NCI-H2107 (cell line): ENCODE results near the gene DNAAF3.

Source experiments
- DNase-seq: peaks from one replicate; lab custom pipeline; 2025; lab: John Stamatoyannopoulos, UW

The DNAAF3 gene

DNA sequence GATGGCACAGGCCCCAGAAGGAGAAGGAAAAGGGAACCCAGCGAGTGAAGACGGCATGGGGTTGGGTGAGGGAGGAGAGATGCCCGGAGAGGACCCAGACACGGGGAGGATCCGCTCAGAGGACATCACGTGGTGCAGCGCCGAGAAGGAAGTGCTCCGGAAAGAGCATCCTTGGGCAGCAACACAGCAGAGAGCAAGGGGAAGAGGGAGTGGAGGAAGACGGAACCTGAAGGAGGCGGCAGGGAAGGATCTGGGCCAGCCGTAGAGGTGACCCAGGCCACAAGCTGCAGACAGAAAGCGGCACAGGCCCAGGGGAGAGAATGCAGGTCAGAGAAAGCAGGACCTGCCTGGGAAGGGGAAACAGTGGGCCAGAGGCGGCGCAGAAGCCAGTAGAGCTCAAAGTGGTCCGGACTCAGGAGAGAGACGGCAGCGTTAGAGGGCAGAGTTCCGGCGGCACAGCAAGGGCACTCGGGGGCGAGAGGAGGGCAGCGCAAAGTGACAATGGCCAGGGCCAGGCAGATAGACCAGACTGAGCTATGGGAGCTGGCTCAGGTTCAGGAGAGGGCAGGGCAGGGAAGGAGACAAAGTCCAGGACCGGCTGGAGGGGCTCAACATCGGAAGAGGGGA, 50.1 kb downstream of the DNAAF3 start:
- DNase-seq = no peak

DNA sequence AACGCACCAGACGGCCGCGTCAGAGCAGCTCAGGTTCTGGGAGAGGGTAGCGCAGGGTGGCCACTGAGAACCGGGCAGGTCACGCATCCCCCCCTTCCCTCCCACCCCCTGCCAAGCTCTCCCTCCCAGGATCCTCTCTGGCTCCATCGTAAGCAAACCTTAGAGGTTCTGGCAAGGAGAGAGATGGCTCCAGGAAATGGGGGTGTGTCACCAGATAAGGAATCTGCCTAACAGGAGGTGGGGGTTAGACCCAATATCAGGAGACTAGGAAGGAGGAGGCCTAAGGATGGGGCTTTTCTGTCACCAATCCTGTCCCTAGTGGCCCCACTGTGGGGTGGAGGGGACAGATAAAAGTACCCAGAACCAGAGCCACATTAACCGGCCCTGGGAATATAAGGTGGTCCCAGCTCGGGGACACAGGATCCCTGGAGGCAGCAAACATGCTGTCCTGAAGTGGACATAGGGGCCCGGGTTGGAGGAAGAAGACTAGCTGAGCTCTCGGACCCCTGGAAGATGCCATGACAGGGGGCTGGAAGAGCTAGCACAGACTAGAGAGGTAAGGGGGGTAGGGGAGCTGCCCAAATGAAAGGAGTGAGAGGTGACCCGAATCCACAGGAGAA, 50.9 kb downstream of the DNAAF3 start:
- DNase-seq = no peak

DNA sequence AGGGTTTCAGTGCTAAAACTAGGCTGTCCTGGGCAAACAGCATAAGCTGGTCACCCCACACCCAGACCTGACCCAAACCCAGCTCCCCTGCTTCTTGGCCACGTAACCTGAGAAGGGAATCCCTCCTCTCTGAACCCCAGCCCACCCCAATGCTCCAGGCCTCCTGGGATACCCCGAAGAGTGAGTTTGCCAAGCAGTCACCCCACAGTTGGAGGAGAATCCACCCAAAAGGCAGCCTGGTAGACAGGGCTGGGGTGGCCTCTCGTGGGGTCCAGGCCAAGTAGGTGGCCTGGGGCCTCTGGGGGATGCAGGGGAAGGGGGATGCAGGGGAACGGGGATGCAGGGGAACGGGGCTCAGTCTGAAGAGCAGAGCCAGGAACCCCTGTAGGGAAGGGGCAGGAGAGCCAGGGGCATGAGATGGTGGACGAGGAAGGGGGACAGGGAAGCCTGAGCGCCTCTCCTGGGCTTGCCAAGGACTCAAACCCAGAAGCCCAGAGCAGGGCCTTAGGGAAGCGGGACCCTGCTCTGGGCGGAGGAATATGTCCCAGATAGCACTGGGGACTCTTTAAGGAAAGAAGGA, 51.8 kb downstream of the DNAAF3 start:
- DNase-seq = no peak

DNA sequence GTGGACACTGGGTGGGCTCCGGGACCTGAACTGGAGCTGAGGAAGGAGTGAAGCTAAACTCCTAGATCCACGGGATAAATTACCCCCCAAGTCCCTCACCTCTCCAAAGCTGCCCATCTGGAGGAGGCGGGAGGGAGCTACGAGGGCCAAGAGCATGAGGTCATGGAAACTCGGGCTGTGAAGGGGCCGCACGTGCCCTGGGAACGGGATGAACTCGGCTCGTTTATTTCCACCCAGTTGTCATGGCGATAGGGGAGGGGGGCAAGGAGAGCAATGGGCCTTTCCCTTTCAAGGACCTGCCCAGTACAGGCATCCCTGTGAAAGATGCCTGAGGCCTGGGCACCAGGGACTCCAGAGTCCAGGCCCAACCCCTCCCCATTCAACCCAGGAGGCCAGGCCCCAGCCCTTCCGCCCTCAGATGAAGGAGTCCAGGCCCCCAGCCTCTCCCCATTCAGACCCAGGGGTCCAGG, 52.8 kb downstream of the DNAAF3 start:
- no peak for DNase-seq

DNA sequence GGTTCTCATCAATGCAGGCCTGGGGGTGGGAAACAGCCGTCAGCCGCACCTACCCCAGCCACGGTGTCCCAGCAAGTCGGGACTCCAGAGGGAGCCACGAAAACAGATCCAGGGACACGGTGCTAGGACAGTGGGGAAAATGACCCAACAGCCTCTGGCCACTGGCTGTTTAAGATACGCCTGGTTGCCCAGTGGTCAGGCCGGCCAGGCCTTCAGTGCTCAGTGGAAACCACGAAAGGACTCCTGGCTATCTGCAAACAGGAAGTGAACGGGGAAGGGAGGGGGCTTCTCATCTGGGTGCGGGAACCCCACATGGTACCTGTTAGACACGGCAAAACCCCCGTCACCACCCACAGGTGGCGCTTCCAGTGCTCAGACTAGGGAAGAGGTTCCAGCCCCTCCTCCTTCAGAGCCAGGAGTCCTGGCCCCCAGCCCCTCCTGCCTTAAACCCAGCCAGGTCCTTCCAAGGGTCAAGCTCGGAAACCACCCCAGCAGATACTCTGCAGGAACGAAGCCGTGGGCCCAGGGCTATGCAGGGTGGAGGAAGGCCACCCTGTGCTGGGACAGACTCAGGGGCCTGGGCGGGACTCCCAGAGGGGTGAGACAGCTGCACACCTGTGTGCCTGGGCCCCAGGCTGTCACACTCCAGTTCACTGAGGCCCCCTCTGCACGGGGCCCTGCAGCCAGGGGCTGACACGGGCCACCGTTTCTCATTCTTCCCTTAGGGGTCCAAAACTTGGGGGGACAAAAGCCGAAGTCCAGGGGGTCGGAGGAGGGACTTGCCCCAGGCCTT, 53.4 kb downstream of the DNAAF3 start:
- no peak for DNase-seq

DNA sequence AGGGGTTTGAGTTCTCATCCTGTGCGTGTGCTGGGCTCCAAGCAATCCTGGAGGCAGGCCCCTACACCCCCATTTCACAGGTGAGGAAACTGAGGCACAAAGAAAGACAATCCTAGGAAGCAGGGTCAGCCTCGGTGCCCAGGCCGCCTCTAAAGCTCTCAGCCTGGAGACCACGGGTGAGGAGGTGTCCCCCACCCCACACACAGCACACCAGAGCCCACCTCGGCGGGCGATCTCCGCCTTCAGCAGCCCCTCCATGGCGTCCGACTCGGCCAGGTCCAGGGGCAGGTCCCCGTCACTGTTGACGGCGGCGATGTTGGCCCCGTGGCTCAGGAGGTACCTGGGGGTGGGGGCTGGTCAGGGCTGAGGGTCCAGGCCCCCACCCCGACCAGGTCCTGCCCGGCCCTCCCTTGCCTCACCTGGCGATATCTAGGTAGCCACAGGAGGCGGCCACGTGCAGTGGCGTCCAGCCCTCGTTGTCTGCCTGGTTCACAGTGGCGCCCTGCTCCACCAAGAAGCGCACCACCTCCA, 54.1 kb downstream of the DNAAF3 start:
- no peak for DNase-seq

DNA sequence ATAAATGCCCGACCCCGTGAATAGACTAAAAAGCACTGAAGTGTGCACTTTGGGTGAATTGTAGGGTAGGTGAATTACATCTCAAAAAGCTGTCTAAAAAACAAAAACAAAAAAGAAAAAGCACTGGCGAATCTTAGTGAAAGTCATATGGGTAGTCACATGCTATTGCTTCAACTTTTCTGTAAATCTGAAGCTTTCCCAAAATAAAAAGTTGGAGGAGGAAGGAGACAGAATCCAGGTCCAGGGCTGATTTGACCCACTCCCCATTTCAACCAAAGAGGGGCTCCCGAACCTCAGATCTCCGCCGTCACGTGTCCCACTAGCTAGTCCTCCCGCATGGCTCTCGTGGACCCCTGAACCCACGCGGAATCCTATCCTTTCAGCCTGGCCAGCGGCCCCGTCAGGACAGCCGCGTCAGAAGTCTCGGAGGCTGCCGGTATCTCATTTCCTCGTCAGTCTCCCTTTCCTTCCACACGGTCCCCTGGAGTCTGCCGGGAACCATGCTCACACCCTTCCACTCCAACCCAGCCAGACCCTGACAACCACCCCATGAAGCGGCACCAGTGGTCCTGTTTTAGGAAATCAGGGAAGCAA, 55.1 kb downstream of the DNAAF3 start:
- no peak for DNase-seq

DNA sequence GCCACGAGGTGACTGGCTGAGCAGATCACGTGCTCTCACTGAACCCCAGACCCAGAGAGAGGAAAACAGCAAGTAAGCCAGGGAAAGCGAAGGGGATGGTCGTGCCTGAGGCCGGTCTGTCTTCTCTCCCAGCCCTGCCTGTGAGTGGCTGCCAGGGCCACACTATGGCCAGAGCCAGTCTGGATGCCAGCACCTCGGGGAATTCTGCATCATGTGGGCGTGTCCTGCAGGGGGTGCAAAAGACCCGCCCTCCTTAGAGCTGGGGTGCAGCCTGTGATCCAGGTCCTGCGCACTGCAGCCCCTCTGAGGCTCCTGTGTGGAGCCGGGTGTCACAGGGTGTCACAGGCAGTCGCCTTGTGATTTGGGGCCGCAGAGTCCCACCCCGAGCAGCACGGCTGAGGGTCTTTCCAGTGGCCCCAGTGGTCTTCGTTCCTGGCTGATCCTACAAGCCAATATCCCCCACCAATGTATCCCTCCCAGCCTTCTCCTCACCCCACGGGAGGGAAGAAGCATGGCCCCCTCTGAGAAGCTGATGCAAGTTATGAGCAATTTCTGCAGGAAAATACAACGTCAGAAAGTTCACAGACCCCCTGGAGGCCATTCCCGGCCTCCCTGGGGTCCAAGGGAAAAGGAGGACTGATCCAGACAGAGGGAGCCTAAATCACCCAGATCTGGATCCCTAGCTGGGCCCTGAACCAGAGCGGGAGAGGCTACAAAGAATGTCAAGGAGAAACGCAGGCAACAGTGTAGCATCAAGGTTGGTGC, 56.7 kb downstream of the DNAAF3 start:
- no peak for DNase-seq
